NCI-H2227 (cell line): ENCODE measurements around the gene NPW.

ENCODE experiments used
- DNase-seq: peaks from one replicate; lab custom pipeline; 2025; ENCODE audit not compliant: unreplicated experiment; lab: John Stamatoyannopoulos, UW

The NPW gene

DNA sequence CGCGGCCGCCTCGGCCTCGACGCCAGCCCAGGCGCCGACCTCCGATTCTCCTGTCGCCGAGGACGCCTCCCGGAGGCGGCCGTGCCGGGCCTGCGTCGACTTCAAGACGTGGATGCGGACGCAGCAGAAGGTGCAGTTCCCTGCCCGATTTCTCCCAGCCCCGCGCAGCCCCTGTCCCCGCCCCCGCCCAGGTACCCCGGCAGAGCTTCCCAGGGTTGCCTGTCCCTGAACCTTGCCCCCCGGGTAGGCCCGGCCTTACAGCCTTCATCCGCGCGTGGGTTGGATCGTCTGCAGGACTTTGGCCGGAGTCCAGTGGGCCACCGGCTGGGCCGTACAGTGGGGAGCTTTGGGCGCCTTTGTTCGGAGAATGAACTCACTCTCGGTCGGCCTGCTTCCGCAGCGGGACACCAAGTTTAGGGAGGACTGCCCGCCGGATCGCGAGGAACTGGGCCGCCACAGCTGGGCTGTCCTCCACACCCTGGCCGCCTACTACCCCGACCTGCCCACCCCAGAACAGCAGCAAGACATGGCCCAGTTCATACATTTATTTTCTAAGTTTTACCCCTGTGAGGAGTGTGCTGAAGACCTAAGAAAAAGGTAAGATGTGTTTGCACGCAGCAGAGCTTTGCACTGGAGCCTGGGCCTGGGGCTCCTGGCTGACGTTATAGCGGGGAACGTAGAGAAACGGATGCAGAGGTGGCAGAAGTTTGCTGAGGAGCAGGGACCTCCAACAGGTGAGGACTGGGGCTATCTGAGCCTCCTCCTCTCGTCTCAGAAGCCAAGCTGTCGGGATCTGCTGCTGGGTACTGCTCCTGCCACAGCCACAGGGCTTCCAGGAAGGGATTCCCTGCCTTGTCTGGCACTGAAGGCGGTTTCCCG is 35.0 kb upstream of the NPW start:
- no peak for DNase-seq

DNA sequence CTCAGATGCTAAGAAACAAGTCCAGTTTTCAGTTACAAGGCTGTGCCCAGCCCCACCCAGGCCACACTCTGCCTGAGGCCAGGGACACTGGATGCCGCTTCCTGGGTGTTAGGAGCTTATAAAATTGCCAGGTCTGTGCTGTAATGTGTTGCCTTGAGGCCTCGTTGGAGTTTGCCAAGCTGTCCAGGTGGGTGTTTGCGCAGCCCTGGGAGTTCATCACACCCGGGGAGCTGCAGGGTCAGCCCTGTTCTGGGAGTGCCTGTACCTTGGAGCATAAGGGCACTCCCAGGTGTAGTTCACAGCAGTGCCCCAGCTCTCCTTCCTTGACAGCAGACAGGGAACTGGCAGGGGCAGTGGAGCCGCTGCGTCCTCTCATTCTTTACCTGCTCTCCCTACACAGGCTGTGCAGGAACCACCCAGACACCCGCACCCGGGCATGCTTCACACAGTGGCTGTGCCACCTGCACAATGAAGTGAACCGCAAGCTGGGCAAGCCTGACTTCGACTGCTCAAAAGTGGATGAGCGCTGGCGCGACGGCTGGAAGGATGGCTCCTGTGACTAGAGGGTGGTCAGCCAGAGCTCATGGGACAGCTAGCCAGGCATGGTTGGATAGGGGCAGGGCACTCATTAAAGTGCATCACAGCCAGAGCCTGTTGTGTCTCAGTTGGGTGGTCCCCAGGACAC is 34.0 kb upstream of the NPW start:
- no peak for DNase-seq

DNA sequence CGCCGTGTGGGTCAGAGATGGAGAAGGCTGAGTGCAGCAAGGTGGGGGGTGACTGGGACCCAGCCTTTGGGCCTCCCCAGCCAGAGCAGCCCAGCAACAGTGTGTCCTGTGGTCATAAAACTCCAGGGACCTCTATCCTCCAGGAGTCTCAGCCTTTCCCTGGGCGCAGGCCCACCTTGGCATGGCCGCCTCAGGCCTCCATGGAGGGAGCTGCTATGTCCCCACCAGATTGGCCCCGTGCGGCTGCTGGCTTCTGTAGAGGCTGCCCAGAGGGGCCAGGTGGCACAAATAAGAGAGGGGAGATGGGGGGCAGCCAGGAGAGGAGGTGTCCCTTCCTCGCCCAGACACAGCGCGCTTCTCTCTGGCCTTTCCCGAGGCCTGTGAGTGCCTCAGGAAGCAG is 32.4 kb upstream of the NPW start:
- no peak for DNase-seq

DNA sequence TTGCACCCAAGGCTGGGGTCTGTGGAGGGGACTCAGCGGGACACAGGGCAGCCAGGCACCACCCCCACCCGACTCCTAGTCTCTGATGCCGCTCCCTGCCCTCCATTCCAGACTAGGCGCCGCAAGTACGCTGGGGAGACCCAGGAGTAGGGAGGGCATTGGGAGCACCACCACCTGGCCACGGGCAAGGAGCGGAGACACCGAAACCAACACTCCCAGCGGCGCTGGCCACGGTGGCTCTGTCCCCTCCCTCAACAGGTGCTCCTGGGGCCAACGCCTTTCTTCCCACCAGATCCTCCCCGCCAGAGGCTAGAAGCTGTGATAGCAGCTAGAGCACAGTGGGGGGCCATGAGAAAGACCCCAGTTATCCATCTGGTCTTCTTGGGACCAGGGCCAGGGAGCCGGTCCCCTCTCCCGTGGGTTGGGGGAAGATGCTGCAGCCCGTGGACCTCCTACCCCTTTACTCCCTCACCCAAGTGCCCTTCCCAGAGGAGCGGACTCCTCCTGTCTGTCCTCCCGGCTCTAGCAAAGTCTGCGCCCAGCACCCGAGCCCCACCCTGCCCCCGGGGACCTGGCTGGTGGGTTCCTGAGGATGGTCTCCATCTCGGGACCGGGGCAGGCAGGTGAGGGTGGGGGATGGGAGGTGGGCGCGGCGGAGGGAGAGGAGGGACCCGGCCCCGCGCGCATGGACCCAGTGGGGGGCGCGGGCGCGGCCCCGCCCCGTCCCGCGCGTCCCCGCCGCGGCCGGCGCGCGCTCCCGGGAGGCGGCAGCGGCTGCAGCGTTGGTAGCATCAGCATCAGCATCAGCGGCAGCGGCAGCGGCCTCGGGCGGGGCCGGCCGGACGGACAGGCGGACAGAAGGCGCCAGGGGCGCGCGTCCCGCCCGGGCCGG is 30.1 kb upstream of the NPW start, which contains the start of gene SYNGR3:
Gene SYNGR3, plus strand, starts transcription at position 762 of the 892 bp plus-strand sequence. CDS start 133 bp downstream, outside the sequence.
- peak; percentile 69 for DNase-seq

DNA sequence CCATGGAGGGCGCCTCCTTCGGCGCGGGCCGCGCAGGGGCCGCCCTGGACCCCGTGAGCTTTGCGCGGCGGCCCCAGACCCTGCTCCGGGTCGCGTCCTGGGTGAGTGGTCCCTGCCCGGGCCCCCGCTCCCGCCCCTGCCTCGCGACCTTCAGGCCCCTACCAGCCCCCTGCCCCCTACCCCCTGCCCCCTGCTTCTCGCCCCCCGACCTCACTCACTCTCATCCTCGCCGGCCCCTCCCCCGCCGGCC is 29.6 kb upstream of the NPW start:
- DNase-seq = no peak

DNA sequence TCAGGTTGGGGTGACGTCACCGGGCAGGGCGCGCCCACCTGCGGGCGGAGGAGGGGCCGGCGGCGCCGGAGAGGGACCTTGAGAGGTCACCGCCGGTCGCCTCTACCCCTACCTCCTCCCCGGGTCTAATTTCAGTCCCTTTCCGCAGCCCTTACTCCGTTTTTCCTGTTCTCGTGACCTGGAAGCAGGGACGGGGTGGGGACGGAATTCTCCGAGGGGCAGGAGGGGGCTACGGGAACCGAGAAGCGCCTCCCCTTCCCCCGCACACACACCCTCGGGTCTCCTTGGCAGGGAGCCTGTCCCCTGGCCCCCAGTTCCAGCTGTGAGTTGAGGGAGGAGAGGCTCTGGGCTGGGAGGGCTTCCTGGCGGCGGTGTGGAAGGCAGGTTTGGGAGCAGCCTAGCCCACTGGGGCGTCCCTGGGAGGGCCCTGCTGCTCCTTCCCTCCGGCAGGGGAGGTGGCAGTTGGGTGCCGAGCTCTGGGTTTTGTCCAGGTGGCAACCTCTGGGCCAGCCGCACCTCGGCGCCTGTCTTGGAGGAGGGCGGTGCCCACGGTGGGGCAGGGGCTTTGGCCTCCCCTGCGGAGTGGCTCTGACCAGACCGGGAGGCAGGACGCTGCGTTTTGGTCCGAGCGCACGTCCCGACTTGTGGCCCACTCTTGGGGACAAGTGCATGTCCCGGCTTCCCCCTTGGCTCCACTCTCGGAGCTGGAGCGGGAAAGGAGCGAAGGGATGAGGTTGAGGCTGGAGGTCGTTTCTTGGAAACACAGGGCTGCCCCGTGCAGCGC is 29.0 kb upstream of the NPW start:
- peak; percentile 76 for DNase-seq

DNA sequence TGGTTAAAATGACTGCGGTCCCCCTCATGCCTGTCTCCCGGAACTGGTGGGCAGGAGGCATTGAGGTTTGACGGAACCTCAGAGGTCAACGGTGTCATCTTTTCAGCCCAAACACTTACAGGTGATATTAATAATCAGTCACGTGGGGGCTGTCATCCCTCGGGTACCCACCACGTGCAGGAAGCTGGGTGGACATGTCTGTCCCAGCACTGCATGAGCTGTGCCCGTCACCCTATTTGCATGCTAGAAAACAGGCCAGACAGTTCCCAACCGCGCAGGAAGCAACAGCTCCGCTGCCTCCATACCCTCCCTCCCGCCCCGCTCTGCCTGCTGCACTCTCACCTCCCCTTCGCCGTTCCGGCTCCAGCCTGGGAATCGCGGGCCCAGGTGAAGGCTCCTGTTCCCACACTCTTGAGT is 28.4 kb upstream of the NPW start:
- no peak for DNase-seq

DNA sequence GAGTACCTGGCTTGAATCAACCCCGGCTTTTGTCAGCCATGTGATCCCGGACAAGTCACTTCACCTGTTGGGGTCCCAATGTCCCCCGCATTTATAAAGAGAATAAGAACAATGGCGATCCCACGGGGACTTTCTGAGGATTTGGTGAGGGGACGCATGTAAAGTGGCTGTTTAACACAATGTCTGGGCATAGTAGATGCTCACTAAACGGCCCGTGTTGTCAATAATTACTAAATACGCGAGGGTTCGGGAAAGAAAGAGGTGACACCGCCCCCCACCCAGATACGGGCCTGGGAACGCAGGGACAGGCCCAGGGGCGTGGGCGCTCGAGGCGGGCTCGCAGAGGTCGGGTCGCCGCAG is 28.0 kb upstream of the NPW start:
- DNase-seq = no peak

DNA sequence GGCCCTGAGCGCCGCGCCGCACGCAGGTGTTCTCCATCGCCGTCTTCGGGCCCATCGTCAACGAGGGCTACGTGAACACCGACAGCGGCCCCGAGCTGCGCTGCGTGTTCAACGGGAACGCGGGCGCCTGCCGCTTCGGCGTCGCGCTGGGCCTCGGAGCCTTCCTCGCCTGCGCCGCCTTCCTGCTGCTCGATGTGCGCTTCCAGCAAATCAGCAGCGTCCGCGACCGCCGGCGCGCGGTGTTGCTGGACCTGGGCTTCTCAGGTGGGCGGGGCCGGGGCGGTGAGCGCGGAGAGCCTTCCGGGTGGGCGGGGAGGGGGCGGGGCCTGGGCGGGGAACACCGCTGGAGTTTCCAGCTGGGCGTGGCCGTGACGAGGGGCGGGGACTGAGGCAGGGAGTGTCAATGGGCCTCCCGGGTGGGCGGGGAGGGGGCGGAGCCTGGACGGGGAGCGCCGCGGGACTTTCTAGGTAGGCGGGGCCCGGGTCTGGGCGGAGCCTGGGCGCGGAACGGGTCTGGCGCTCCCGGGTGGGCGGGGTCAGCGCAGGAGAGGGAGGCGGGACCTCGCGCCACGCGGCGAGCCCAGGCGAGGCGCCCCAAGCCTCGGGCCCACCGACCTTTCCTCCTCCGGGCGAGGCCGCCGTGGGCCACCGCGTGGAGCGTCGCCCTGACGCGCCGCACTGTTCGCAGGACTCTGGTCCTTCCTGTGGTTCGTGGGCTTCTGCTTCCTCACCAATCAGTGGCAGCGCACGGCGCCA is 27.5 kb upstream of the NPW start:
- DNase-seq = no peak

DNA sequence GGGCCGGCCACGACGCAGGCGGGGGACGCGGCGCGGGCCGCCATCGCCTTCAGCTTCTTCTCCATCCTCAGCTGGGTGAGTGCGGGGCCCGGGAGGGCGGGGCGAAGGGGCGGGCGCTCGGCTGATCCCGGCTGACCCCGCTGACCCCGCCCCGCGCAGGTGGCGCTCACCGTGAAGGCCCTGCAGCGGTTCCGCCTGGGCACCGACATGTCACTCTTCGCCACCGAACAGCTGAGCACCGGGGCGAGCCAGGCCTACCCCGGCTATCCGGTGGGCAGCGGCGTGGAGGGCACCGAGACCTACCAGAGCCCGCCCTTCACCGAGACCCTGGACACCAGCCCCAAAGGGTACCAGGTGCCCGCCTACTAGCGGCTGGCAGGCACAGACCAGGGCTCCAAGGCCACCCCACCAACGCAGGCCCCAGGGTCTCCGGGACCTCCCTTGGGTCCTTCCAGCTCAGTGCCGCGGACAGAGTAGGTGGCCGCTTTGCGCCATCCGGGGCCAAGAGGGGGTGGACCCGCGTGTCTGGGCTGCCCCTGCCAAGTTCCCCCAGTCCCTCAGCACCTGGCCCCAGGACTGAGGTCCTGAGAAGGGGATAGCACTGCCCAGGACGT is 26.8 kb upstream of the NPW start:
- DNase-seq = no peak

DNA sequence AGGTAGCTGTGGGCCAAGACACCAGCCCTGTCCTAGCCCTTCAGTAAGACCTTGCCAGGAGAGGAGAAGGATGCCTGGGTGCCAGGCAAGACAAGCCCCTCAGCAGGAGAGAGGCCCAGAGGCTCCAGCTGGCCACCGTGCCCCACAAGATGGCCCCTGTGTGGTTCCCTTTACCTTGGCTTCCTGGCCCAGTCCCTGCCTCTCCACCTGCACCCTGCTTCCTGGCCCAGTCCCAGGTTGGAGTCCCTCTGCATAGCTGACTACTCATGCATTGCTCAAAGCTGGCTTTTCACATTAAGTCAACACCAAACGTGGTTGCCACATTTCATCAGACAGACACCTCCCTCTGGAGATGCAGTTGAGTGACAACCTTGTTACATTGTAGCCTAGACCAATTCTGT is 25.9 kb upstream of the NPW start:
- DNase-seq = no peak

DNA sequence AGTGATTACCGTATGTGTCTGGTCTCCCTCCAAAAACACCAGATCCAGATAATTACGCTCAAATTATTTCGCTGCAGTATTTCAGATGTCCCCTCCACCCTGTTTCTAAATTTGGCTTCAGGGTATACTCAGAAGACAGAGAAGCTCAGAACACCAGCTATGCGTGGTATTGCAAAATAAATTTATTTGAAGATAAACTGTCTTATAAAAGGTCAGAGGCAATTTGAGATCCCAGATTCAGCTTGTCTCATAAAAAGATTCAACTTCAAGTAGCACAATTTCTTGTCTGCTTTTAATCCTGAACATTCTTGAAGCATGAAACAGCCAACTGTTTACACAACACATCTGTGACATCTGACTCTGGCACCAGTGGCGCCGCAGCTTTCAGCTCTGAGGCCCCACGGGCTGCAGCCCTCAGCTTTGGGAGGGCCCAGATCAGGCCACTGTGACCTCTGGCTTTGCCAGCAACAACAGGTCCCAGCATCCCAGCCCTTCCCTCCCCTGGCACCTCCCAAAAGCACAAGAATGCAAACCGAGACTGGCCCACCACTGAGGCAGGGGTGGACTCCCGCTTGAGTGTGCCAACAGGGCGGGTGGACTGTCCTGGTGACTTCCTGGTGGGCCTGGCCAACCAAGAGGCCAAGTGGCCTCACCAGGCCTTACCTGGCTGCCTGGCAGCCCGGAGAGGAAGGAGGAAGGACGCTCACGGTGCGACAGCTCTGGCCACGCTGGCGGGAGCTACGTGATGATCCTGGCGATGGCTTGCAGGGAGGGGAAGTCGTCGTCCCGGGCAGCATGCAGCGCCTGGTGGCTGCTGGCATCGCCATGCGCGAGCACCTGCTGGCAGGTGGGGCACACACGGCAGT is 21.9 kb upstream of the NPW start:
- no peak for DNase-seq

DNA sequence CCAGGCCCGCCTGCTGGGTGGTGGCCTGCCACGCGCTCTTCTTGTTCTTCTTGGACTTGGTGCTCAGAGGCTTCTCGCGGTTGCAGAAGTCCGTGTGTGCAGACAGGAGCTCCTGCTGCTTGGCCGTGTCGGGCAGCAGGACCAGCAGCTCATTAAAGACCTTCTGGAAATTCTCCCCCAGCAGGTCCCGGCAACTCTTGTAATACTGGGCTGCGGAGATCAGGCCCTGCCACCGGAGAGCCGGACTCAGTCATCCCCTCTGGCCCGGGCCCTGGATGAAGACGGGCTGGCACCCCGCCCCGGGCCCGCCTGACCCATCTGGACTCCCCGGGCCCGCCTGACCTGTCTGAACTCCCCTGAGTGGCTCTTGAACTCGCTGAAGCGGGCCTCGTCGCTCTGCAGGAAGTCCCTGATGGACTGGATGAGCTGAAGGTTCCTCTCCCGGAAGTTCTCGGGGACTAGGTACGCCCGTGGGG is 21.2 kb upstream of the NPW start:
- DNase-seq = no peak

DNA sequence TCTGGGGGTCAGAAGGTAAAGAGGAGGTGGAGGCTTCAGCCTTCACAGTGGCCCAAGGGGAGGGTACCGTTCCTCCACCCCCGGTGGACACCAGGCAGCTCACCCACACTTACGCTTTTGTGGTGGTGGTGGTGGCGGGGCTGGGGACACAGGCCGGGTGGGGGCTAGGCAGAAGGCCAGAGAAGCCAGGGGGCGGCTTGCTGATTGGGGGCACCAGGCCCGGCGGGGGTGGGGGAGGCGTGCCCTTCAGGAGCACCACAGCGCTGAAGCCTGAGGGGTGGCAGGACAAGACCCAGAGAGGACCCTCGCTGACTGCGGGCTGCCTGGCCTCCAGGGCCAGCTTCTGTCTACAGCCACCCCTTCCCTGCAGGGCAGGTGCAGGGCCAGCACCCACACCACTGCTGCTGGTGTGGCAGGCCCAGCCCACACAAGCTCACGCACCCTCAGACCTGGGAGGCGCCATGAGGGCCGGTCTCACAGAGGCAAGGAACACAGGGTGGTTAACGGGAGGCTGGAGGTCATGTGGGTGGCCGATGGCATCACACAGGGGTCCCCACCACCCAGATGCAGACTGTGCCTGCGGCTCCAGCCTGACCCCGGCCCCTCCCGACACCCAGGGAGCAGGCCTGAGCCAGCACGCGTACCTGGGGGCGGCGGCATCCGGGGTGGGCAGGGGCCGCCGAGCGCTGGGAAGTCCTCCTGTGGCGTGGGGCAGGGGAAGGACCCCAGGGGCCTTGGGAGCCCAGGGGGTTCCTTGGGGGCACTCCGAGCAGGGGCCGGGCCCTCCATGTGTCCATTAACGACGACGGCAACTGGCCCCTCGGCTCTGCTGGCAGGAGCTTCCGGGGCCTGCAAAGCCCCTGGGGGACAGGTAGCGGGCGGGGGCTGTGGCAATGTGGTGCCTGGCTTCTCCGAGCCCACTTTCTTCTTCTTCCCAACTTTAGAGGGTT is 20.5 kb upstream of the NPW start:
- DNase-seq = no peak

DNA sequence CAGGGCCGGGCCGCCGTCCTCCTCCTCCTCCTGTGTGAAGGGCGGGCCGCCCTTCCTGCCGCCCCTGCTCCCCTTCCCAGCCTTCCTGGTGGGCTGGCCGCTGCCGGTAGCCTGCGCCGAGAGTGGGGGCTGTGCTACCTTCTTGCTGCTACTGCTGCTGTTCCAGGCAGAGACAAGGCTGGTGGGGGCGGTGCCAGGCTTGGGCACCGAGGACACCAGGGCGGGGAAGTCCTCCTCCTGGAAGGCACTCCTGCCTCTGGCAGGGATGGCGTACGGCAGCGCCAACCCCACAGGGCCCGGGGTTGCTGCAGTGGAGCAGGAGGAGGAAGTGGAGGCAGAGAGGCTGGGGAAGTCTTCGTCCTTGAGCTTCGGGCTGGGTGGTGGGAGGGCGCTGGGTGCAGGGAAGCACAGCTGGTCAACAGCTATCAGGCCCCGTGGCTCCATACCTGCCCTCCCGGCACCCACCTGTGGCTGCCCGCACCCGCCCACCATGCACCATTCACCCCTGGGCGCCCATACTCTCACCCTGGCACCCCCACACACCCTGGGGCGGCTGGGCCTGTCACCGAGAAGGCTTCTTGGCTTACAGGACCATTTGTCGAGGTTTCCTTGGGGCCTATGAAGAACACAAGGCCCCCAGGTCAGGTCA is 19.6 kb upstream of the NPW start:
- no peak for DNase-seq

DNA sequence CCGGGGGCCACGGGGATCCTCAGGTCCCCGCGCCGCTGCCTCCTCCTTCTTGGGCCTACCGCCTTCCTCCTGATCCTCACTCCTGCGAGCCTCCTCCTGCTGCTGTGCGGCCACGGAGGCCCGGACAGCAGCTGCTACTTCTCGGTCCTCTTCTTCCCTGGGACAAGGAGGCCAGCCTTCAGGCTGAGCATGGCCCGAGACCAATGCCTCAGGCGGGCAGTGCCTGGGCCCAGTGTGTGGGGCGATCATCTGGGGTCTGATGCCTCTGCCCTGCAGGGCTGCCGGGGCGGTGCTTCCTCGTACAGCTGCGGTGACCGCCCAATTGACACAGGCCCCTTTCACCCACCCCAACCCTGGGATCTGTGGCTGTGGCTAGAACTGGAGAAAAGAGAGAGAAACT is 18.6 kb upstream of the NPW start:
- no peak for DNase-seq
